DND-41 (cell line): ENCODE measurements around the gene CAV1.

ENCODE experiments used
- EZH2 ChIP-seq: IDR thresholded peaks from 3 replicates; pipeline ENCODE4 v1.6.1; 2012; ENCODE audit warnings: borderline replicate concordance, low read depth, mild to moderate bottlenecking, moderate library complexity, low read length, inconsistent platforms; ENCODE audit not compliant: severe bottlenecking
- TF ChIP-seq, protein P1 (sequence below): IDR thresholded peaks from 2 replicates; pipeline ENCODE4 v1.5.1; 2012; ENCODE audit warnings: borderline replicate concordance, low read length, moderate library complexity, mild to moderate bottlenecking; ENCODE audit not compliant: poor library complexity, severe bottlenecking; ENCODE audit errors: extremely low read depth

- TF ChIP-seq, protein P1, sequence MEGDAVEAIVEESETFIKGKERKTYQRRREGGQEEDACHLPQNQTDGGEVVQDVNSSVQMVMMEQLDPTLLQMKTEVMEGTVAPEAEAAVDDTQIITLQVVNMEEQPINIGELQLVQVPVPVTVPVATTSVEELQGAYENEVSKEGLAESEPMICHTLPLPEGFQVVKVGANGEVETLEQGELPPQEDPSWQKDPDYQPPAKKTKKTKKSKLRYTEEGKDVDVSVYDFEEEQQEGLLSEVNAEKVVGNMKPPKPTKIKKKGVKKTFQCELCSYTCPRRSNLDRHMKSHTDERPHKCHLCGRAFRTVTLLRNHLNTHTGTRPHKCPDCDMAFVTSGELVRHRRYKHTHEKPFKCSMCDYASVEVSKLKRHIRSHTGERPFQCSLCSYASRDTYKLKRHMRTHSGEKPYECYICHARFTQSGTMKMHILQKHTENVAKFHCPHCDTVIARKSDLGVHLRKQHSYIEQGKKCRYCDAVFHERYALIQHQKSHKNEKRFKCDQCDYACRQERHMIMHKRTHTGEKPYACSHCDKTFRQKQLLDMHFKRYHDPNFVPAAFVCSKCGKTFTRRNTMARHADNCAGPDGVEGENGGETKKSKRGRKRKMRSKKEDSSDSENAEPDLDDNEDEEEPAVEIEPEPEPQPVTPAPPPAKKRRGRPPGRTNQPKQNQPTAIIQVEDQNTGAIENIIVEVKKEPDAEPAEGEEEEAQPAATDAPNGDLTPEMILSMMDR: no peak
- TF ChIP-seq EZH2: no peak
Observed at GRCh38 chr7:116510795-116511194, 14.0 kb upstream of the CAV1 start.
